Peyer's patch (tissue), 4 donors: ENCODE data around the gene LRRN4CL.
A peak's percentile ranks its signal among the peaks of the same experiment; 100 is the strongest.

ENCODE experiments used
- CTCF ChIP-seq, 6 experiments: fragments of 450-650 bp in 4 of 6; fragments of 200-600 bp in 2 of 6; sonication (generic) in 1 of 6; IDR thresholded peaks; one replicate each; pipeline ENCODE4 v1.5.1; 2017 to 2019; ENCODE audit warnings: antibody characterized with exemption in 6 of 6, mild to moderate bottlenecking in 3 of 6, moderate library complexity in 1 of 6
- POLR2A ChIP-seq, 2 donors: fragments of 450-650 bp; IDR thresholded peaks; one replicate each; pipeline ENCODE4 v1.5.1; 2017; ENCODE audit warnings: antibody characterized with exemption in 2 of 2, mild to moderate bottlenecking in 2 of 2, moderate library complexity in 2 of 2

- TF ChIP-seq CTCF (IDR thresholded peaks at IDR 0.05) (peak; percentile 24 to 72 (median 55)), POLR2A (IDR thresholded peaks at IDR 0.05) (peak in 1 of 2 donors; percentile 19)
These were observed 8.5 kb downstream of the LRRN4CL start for GRCh38 chr11:62680825-62681240.
